Panc1 (cell line): ENCODE data around the gene FGG. TPM values are rescaled to one million over a fixed set of nuclear protein-coding genes. Genes with fewer than 3 reads are reported as not detected.

ENCODE experiments used
- ATAC-seq: fragments of 200-7000 bp; cut with Tn5 transposase; 2 replicates; pipeline ENCODE4 v1.9.1; 2020; ENCODE audit warnings: mild to moderate bottlenecking, moderate library complexity
- BruUV-seq: library from RNA; stranded (reverse); fragments of 400-500 nt; replicated peaks from 2 replicates; lab custom pipeline; 2021; lab: Mats Ljungman, UMichigan
- CTCF ChIA-PET: fragments of 300-600 bp; sonication (Branson Sonifier 250); formaldehyde crosslinking; loops from one replicate; lab custom pipeline; 2022; ENCODE audit warnings: antibody characterized with exemption; lab: Charles Lee
- POLR2A ChIA-PET: fragments of 300-600 bp; sonication (Branson Sonifier 250); formaldehyde crosslinking; loops from one replicate; lab custom pipeline; 2022; ENCODE audit warnings: antibody characterized with exemption; lab: Charles Lee
- DNase-seq: peaks from one replicate; pipeline ENCODE4 v3.0.0-alpha.2; 2010; ENCODE audit warnings: low read depth, low spot score
- H3K27ac ChIP-seq: 2 replicates; pipeline ENCODE4 v1.5.1; 2011; ENCODE audit warnings: mild to moderate bottlenecking, low read length, inconsistent platforms
- H3K27me3 ChIP-seq: fragments of 200-500 bp; sonication (Bioruptor generic); 2 replicates; pipeline ENCODE4 v1.6.0; 2014; ENCODE audit warnings: low read length, inconsistent platforms; ENCODE audit not compliant: control insufficient read depth, insufficient read depth
- H3K36me3 ChIP-seq: fragments of 200-500 bp; sonication (Bioruptor generic); 2 replicates; pipeline ENCODE4 v1.5.1; 2014; ENCODE audit warnings: inconsistent platforms, mild to moderate bottlenecking, low read length, moderate library complexity; ENCODE audit not compliant: control insufficient read depth, insufficient read depth
- H3K4me1 ChIP-seq: 2 replicates; pipeline ENCODE4 v1.5.1; 2011; ENCODE audit warnings: inconsistent platforms, mild to moderate bottlenecking, low read length, moderate library complexity; ENCODE audit not compliant: control insufficient read depth, insufficient read depth
- H3K4me3 ChIP-seq, 2 experiments: 2 replicates each; pipeline ENCODE4 v1.5.1; 2011 to 2012; ENCODE audit warnings: low read depth in 2 of 2, low read length in 2 of 2, mild to moderate bottlenecking in 2 of 2, inconsistent platforms in 1 of 2, moderate library complexity in 1 of 2
- H3K9me3 ChIP-seq: fragments of 200-500 bp; sonication (Bioruptor generic); 2 replicates; pipeline ENCODE4 v1.5.1; 2014; ENCODE audit warnings: low read depth, mild to moderate bottlenecking, inconsistent platforms, low read length, moderate library complexity; ENCODE audit not compliant: control insufficient read depth, insufficient read depth
- POLR2AphosphoS5 ChIP-seq: IDR thresholded peaks from 2 replicates; pipeline ENCODE4 v1.6.1; 2012; ENCODE audit warnings: mild to moderate bottlenecking, low read depth, low read length, moderate library complexity
- SIN3A ChIP-seq: IDR thresholded peaks from 2 replicates; pipeline ENCODE4 v1.6.1; 2012; ENCODE audit warnings: low read depth, mild to moderate bottlenecking, low read length, moderate library complexity, borderline replicate concordance; ENCODE audit not compliant: insufficient read depth
- TCF7L2 ChIP-seq: IDR thresholded peaks from 2 replicates; pipeline ENCODE4 v1.6.1; 2011; ENCODE audit warnings: mild to moderate bottlenecking, low read depth, low read length, inconsistent platforms
- in situ Hi-C: cut with HindIII; loops from 2 replicates; pipeline ENCODE4 v1.10.0; 2016; ENCODE audit warnings: low sequenced_read_pairs, low pct_unique_long_range_greater_than_20kb
- intact Hi-C: fragments of 100-400 bp; cut with micrococcal nuclease; formaldehyde crosslinking; loops from one replicate; pipeline ENCODE4 v1.10.0; 2022; ENCODE audit not compliant: unreplicated experiment
- total RNA-seq: library from RNA; stranded (reverse); gene quantifications from one replicate; pipeline ENCODE4 v1.2.1, GENCODE V29; 2021; ENCODE audit not compliant: unreplicated experiment
- TF ChIP-seq, protein P1 (sequence below), 2 experiments: IDR thresholded peaks; 2 replicates each; pipeline ENCODE4 v1.6.1; 2011 to 2012; ENCODE audit warnings: low read depth in 2 of 2, control low read depth in 1 of 2, low read length in 1 of 2, mild to moderate bottlenecking in 1 of 2, moderate library complexity in 1 of 2; ENCODE audit not compliant: insufficient read depth in 1 of 2
- TF ChIP-seq, protein P2 (sequence below): fragments of 450-650 bp; IDR thresholded peaks from 2 replicates; pipeline ENCODE4 v1.5.1; 2017; ENCODE audit warnings: mild to moderate bottlenecking

FGG gene
- total RNA-seq, 1 experiment from 2014 or later: 1.8 TPM

DNA sequence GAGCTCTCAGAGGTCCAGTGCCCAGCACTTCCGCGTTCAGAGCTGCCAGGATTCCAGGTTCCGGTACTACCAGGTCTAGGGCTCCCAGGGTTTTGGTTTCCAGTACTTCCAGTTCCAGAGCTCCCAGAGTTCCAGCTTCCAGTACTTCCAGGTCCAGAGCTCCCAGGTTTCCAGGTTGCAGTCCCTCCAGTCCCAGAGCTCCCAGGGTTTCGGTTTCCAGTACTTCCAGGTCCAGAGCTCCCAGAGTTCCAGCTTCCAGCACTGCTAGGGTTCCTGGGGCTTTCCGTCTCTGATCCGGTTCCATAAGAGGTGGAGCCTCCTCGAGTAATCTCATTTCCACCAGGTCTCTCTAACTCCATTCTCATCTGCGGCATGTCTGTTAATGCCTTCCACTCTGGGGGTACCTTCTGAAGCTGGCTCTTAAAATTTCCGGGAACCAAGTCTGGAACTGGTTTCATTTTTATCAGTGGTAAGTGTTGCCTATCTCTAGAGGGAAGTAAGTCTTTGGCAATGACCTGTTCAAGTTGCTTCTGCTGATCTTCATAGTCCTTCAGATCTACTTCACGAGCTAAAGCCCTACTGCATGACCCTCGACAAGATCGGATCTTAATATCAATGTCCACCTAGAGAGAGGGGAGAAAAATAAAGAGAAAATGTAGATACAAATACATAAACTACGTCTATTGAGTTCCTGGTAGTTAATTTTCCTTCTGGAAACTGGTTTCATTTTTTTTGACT is 26.0 kb downstream of the FGG start:
- CTCF ChIA-PET: no interaction called here
- TF ChIP-seq POLR2AphosphoS5 (no peak), TCF7L2 (no peak), SIN3A (no peak)
- TF ChIP-seq, protein P1, sequence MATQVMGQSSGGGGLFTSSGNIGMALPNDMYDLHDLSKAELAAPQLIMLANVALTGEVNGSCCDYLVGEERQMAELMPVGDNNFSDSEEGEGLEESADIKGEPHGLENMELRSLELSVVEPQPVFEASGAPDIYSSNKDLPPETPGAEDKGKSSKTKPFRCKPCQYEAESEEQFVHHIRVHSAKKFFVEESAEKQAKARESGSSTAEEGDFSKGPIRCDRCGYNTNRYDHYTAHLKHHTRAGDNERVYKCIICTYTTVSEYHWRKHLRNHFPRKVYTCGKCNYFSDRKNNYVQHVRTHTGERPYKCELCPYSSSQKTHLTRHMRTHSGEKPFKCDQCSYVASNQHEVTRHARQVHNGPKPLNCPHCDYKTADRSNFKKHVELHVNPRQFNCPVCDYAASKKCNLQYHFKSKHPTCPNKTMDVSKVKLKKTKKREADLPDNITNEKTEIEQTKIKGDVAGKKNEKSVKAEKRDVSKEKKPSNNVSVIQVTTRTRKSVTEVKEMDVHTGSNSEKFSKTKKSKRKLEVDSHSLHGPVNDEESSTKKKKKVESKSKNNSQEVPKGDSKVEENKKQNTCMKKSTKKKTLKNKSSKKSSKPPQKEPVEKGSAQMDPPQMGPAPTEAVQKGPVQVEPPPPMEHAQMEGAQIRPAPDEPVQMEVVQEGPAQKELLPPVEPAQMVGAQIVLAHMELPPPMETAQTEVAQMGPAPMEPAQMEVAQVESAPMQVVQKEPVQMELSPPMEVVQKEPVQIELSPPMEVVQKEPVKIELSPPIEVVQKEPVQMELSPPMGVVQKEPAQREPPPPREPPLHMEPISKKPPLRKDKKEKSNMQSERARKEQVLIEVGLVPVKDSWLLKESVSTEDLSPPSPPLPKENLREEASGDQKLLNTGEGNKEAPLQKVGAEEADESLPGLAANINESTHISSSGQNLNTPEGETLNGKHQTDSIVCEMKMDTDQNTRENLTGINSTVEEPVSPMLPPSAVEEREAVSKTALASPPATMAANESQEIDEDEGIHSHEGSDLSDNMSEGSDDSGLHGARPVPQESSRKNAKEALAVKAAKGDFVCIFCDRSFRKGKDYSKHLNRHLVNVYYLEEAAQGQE (IDR thresholded peaks at IDR 0.05; ENCODE audit: insufficient read depth in 1 of 2, low read depth in 2 of 2, low read length in 1 of 2): no peak
- TF ChIP-seq, protein P2, sequence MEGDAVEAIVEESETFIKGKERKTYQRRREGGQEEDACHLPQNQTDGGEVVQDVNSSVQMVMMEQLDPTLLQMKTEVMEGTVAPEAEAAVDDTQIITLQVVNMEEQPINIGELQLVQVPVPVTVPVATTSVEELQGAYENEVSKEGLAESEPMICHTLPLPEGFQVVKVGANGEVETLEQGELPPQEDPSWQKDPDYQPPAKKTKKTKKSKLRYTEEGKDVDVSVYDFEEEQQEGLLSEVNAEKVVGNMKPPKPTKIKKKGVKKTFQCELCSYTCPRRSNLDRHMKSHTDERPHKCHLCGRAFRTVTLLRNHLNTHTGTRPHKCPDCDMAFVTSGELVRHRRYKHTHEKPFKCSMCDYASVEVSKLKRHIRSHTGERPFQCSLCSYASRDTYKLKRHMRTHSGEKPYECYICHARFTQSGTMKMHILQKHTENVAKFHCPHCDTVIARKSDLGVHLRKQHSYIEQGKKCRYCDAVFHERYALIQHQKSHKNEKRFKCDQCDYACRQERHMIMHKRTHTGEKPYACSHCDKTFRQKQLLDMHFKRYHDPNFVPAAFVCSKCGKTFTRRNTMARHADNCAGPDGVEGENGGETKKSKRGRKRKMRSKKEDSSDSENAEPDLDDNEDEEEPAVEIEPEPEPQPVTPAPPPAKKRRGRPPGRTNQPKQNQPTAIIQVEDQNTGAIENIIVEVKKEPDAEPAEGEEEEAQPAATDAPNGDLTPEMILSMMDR: no peak
- intact Hi-C loops: no loop called here

DNA sequence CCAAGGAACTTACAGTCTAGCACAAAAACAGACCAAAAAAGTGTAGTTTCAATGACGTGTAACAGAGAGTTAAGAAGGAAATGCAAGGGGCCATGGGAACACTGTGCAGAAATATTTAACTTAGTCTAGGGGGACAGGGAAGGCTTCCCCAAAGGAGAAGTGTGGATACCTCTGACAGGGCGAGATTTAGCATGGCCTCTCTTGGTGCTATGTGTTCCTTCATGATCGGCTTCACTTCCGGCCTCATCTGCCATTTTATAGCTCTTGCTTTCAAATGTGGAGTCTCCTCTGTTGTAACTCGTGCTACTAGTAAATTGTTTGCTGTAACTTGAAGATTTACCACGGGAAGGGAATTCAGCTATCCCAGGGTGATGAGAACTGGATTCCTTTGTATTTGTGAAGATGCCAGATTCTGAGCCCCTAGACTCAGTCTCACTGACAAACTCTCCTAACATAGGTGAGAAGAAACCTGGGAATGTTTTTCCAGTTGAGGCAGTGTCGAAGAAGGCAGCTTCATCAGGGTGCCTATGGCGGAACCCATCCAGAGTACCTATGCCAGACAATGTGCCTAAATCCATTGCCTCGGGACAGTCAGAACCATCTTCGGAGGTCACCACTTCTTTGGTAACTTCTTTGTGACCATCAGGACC is 27.0 kb downstream of the FGG start:
- BruUV-seq: no TSS peak
- Histone ChIP-seq H3K36me3 (no peaks in the 10 kb centered on the region), H3K4me1 (no peaks in the 10 kb centered on the region), H3K27me3 (no peaks in the 10 kb centered on the region), H3K27ac (no peak overlapping the region), H3K9me3 (no peaks in the 10 kb centered on the region), H3K4me3 (no peak overlapping the region)
- ATAC-seq (no peak), DNase-seq (no peak)
- TF ChIP-seq SIN3A (no peak), TCF7L2 (no peak), POLR2AphosphoS5 (no peak)
- TF ChIP-seq, protein P2: no peak
- TF ChIP-seq, protein P1 (IDR thresholded peaks at IDR 0.05; ENCODE audit: insufficient read depth in 1 of 2, low read depth in 2 of 2, low read length in 1 of 2): no peak
- POLR2A ChIA-PET: no interaction called here
- CTCF ChIA-PET: no interaction called here
- in situ Hi-C loops (no loop called here), intact Hi-C loops (no loop called here)

More for the DNA sequence above, 26.0 kb downstream of the FGG start:
- no peak for DNase-seq
- Histone ChIP-seq H3K27ac (no peak overlapping the region), H3K36me3 (no peaks in the 10 kb centered on the region), H3K9me3 (no peaks in the 10 kb centered on the region), H3K4me1 (no peaks in the 10 kb centered on the region), H3K4me3 (no peak overlapping the region), H3K27me3 (no peaks in the 10 kb centered on the region)
- BruUV-seq: no TSS peak
- no peak for ATAC-seq
- in situ Hi-C loops: no loop called here
- POLR2A ChIA-PET: no interaction called here
